ENCODE data around the gene SHCBP1. TPM values are rescaled to one million over a fixed set of nuclear protein-coding genes. Genes with fewer than 3 reads are reported as not detected.
A peak's percentile ranks its signal among the peaks of the same experiment; 100 is the strongest.
"Not testable (repeated sequence)": the region's sequence is repeated elsewhere in the genome, so short reads cannot be mapped to it uniquely, and the experiment has no call there.

SHCBP1 gene
- total and polyA plus RNA-seq, 10 of the 15 experiments (the other 5 are each of a cell fraction or from before 2014, with no cell fraction given): 9.5 to 73.3 (median 30.2) TPM

DNA sequence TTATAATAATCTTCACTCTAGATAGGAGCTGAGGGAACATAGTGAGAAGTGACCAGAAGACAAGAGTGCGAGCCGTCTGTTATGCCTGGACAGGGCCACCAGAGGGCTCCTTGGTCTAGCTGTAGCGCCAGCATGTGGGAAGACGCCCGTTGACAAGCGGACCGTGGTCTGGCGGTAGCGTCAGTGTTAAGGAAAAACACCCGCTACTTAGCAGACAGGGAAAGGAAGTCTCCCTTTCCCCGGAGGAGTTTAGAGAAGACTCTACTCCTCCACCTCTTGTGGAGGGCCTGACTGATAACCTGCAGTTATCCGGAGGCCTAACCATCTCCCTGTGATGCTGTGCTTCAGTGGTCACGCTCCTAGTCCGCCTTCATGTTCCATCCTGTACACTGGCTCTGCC, 66.7 kb downstream of the SHCBP1 start:
- intact Hi-C loops (cut with micrococcal nuclease; ENCODE audit: unreplicated experiment): loop anchor here (2.0 to 5.0 kb wide), 2 partner anchors 53 to 374 kb away; no protein-coding TSS in a partner anchor
- H3K4me2 ChIP-seq (ENCODE audit: control insufficient read depth, insufficient read depth); in situ Hi-C loops (cut with MboI); H3K36me3 ChIP-seq (ENCODE audit: control insufficient read depth in 2 of 2, insufficient read depth in 2 of 2, low read length in 1 of 2); POLR2A ChIA-PET; H3K9me3 ChIP-seq (replicated peaks; ENCODE audit: control insufficient read depth, insufficient read depth, low read length); H3K27me3 ChIP-seq (replicated peaks in 1 of 2; ENCODE audit: control insufficient read depth in 2 of 2, insufficient read depth in 2 of 2, low read length in 1 of 2); FAIRE-seq; H3K27ac ChIP-seq (ENCODE audit: control insufficient read depth, insufficient read depth); H3K4me1 ChIP-seq (ENCODE audit: control insufficient read depth, insufficient read depth, low read length); H4K20me1 ChIP-seq (ENCODE audit: control insufficient read depth, insufficient read depth); H3K79me2 ChIP-seq (ENCODE audit: control insufficient read depth, insufficient read depth, low read length); H3K4me3 ChIP-seq; H3K9ac ChIP-seq (ENCODE audit: control insufficient read depth, insufficient read depth, low read length); BruUV-seq (replicated peaks): not testable (repeated sequence)
- ChIA-PET CTCF (interaction anchor here (0.5 to 4.0 kb wide), 15 partner anchors 9 to 1395 kb away, joined by 3 to 47 read pairs (median 4); partner anchors contain the start of gene SHCBP1), RAD21 (ENCODE audit: unreplicated experiment) (interaction anchor here (0.7 to 0.9 kb wide), 2 partner anchors 52 to 73 kb away, joined by 3 read pairs; no protein-coding TSS in a partner anchor), SMC1A (ENCODE audit: uncharacterized antibody, unreplicated experiment) (interaction anchor here (3.4 kb wide), 1 partner anchor 52 kb away, joined by 13 read pairs; no protein-coding TSS in a partner anchor)
- 9% methylated on average over 14 of the region's 14 CpGs for WGBS (ENCODE audit: insufficient coverage, insufficient replicate concordance, low lambda C conversion rate, missing lambda C conversion rate)
- TF ChIP-seq CTCF (IDR thresholded peaks at IDR 0.05 in 2 of 3, conservative IDR thresholded peaks at IDR 0.05 in 1 of 3; ENCODE audit: control insufficient read depth in 2 of 3, extremely low read depth in 1 of 3, insufficient read depth in 1 of 3, low read depth in 3 of 3, low read length in 3 of 3) (peak; percentile 73 to 92 (median 76)), RUNX3 (IDR thresholded peaks at IDR 0.05; ENCODE audit: low read length) (peak; percentile 25), YY1 (IDR thresholded peaks at IDR 0.05; ENCODE audit: low read depth, low read length) (peak; percentile 31; the same call in 1 of the 2 replicates), SMC3 (IDR thresholded peaks at IDR 0.05; ENCODE audit: borderline replicate concordance, low read length) (peak; percentile 80), RAD21 (IDR thresholded peaks at IDR 0.05; ENCODE audit: insufficient read depth, low read depth, low read length) (peak; percentile 85)
- ATAC-seq (peak; percentile 57; the same call in 2 of the 3 replicates), DNase-seq (ENCODE audit: low read depth, low spot score) (peak; percentile 9)
- H2AFZ ChIP-seq (ENCODE audit: control insufficient read depth, low read depth, low read length): peak overlapping the region; percentile 58; the same call in 1 of the 2 replicates

DNA sequence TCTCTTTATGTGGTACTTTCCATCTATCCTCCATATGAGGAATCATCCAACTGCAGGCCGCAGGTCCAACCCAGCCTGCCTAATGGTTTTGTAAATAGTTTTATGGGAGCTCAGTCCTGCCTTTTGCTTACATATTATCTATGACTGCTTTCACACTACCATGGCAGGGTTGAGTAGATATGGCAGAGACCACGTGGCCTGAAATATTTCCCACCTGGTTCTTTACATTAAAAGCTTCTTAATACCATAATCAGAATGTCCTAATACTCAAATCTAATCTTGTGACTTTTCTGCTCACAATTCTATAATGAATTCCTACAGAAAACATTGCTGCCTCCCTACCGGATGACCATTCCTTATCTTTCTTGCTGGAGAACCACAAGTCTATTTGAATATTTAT, 71.7 kb downstream of the SHCBP1 start:
- 32% methylated on average over 3 of the region's 3 CpGs for WGBS (ENCODE audit: insufficient coverage, insufficient replicate concordance, low lambda C conversion rate, missing lambda C conversion rate)
- DNase-seq (ENCODE audit: low read depth, low spot score): no peak
- no TSS peak for BruUV-seq (replicated peaks)
- FAIRE-seq: no peak
- Histone ChIP-seq H2AFZ (ENCODE audit: control insufficient read depth, low read depth, low read length) (no peak overlapping the region), H3K4me2 (ENCODE audit: control insufficient read depth, insufficient read depth) (no peak overlapping the region), H3K9me3 (replicated peaks; ENCODE audit: control insufficient read depth, insufficient read depth, low read length) (no peaks in the 10 kb centered on the region), H4K20me1 (ENCODE audit: control insufficient read depth, insufficient read depth) (no peaks in the 10 kb centered on the region), H3K27me3 (replicated peaks in 1 of 2; ENCODE audit: control insufficient read depth in 2 of 2, insufficient read depth in 2 of 2, low read length in 1 of 2) (no peaks in the 10 kb centered on the region), H3K27ac (ENCODE audit: control insufficient read depth, insufficient read depth) (no peak overlapping the region), H3K9ac (ENCODE audit: control insufficient read depth, insufficient read depth, low read length) (no peak overlapping the region), H3K4me3 (no peak overlapping the region), H3K4me1 (ENCODE audit: control insufficient read depth, insufficient read depth, low read length) (no peaks in the 10 kb centered on the region), H3K79me2 (ENCODE audit: control insufficient read depth, insufficient read depth, low read length) (no peaks in the 10 kb centered on the region), H3K36me3 (ENCODE audit: control insufficient read depth in 2 of 2, insufficient read depth in 2 of 2, low read length in 1 of 2) (no peaks in the 10 kb centered on the region)
- SMC1A ChIA-PET (ENCODE audit: uncharacterized antibody, unreplicated experiment): no interaction called here
- ATAC-seq: no peak
- RAD21 ChIA-PET (ENCODE audit: unreplicated experiment): no interaction called here
- POLR2A ChIA-PET: no interaction called here
- in situ Hi-C loops (cut with MboI) (no loop called here), intact Hi-C loops (cut with micrococcal nuclease; ENCODE audit: unreplicated experiment) (no loop called here)
- no peak for TF ChIP-seq KLF5 (IDR thresholded peaks at IDR 0.05; ENCODE audit: partially characterized antibody)
- TF ChIP-seq SMARCA5 (IDR thresholded peaks at IDR 0.05): no peak
- no peak for TF ChIP-seq ZNF622 (IDR thresholded peaks at IDR 0.05)
- TF ChIP-seq MYB (IDR thresholded peaks at IDR 0.05; ENCODE audit: borderline replicate concordance, low read depth, low read length): no peak
- TF ChIP-seq POLR2AphosphoS5 (IDR thresholded peaks at IDR 0.05; ENCODE audit: low read length): no peak
- no peak for TF ChIP-seq ATF7 (IDR thresholded peaks at IDR 0.05; ENCODE audit: low read depth)
- no peak for TF ChIP-seq BHLHE40 (IDR thresholded peaks at IDR 0.05; ENCODE audit: borderline replicate concordance in 1 of 2, low read depth in 2 of 2, low read length in 1 of 2)
- TF ChIP-seq BMI1 (IDR thresholded peaks at IDR 0.05; ENCODE audit: borderline replicate concordance): no peak
- CTCF ChIA-PET: no interaction called here
